HG02938 (cell line): ENCODE measurements around the gene DAG1.
A peak's percentile ranks its signal among the peaks of the same experiment; 100 is the strongest.

Experiments
- ATAC-seq: cut with Tn5 transposase; IDR thresholded peaks from one replicate; pipeline ENCODE4 v1.9.1; 2021; ENCODE audit warnings: mild to moderate bottlenecking, moderate library complexity; ENCODE audit not compliant: unreplicated experiment

Gene DAG1

GRCh38 chr3:49552087-49552486 is 82.0 kb downstream of the DAG1 start:
- no peak for ATAC-seq

GRCh38 chr3:49553324-49553691 is 83.2 kb downstream of the DAG1 start:
- ATAC-seq, result no peak

- ATAC-seq, result peak; percentile 61
Observed at GRCh38 chr3:49553692-49554632, 83.9 kb downstream of the DAG1 start, which contains the start of gene BSN. TSS of gene BSN (plus strand) at chr3:49554477. CDS start at chr3:49554603, 126 bp downstream.

GRCh38 chr3:49554633-49555265 is 84.7 kb downstream of the DAG1 start:
- ATAC-seq, result peak; percentile 49

GRCh38 chr3:49556500-49557275 is 86.6 kb downstream of the DAG1 start:
- no peak for ATAC-seq

- no peak for ATAC-seq
Observed at GRCh38 chr3:49563040-49563578, 93.0 kb downstream of the DAG1 start.

- no peak for ATAC-seq
Observed at GRCh38 chr3:49563766-49564165, 93.7 kb downstream of the DAG1 start.

GRCh38 chr3:49566312-49566711 is 96.2 kb downstream of the DAG1 start:
- no peak for ATAC-seq

- ATAC-seq, result no peak
Observed at GRCh38 chr3:49567406-49567805, 97.3 kb downstream of the DAG1 start.

GRCh38 chr3:49568965-49569364 is 98.9 kb downstream of the DAG1 start:
- no peak for ATAC-seq

- ATAC-seq, result no peak
Observed at GRCh38 chr3:49570028-49570654, 100.1 kb downstream of the DAG1 start.

GRCh38 chr3:49582177-49582576 is 112.1 kb downstream of the DAG1 start:
- no peak for ATAC-seq
